ENCODE measurements around the gene RHNO1. TPM values are rescaled to one million over a fixed set of nuclear protein-coding genes. Genes with fewer than 3 reads are reported as not detected.
A peak's percentile ranks its signal among the peaks of the same experiment; 100 is the strongest.

Gene RHNO1
- total and polyA plus RNA-seq, 2 donors (not counting 1 experiment from before 2014, with no cell fraction given), result 29.7 to 33.2 TPM

GRCh38 chr12:2851931-2852330 is 25.1 kb upstream of the RHNO1 start:
- no peak overlapping the region for H2AFZ ChIP-seq (ENCODE audit: low read length)
- no peak overlapping the region for H3K4me2 ChIP-seq (ENCODE audit: extremely low read depth, insufficient read depth, low read length)
- H4K20me1 ChIP-seq (ENCODE audit: control insufficient read depth, extremely low read depth, insufficient read depth, low read length), result no peaks in the 10 kb centered on the region
- no peak overlapping the region for H3K27ac ChIP-seq (ENCODE audit: insufficient read depth, low read length)
- no peak overlapping the region for H3K4me3 ChIP-seq (replicated peaks in 1 of 4; ENCODE audit: control extremely low read depth in 1 of 4, insufficient read depth in 1 of 4, low read depth in 3 of 4, low read length in 4 of 4)
- no peaks in the 10 kb centered on the region for H3K36me3 ChIP-seq (ENCODE audit: control insufficient read depth, insufficient read depth, low read length)
- no peaks in the 10 kb centered on the region for H3K27me3 ChIP-seq (ENCODE audit: control insufficient read depth, insufficient read depth, low read length)
- DNase-seq (ENCODE audit: low read depth in 2 of 2), result no peak
- H3K79me2 ChIP-seq (ENCODE audit: control insufficient read depth, insufficient read depth, low read length), result no peaks in the 10 kb centered on the region
- TF ChIP-seq CTCF (conservative IDR thresholded peaks at IDR 0.05 in 1 of 2, IDR thresholded peaks at IDR 0.05 in 1 of 2; ENCODE audit: low read depth in 1 of 2, low read length in 2 of 2), result no peak
- no peak for TF ChIP-seq EZH2 (IDR thresholded peaks at IDR 0.05; ENCODE audit: low read length, missing control alignments)
- H3K9ac ChIP-seq (ENCODE audit: insufficient read depth, low read length), result no peak overlapping the region
- peaks cover 8% of the 10 kb centered on the region for H3K4me1 ChIP-seq (ENCODE audit: control insufficient read depth, extremely low read depth, insufficient read depth, low read length)
- no peaks in the 10 kb centered on the region for H3K9me3 ChIP-seq (ENCODE audit: control insufficient read depth, insufficient read depth, low read depth, low read length)

GRCh38 chr12:2853626-2854025 is 23.4 kb upstream of the RHNO1 start:
- no peaks in the 10 kb centered on the region for H3K27me3 ChIP-seq (ENCODE audit: control insufficient read depth, insufficient read depth, low read length)
- TF ChIP-seq CTCF (conservative IDR thresholded peaks at IDR 0.05 in 1 of 2, IDR thresholded peaks at IDR 0.05 in 1 of 2; ENCODE audit: low read depth in 1 of 2, low read length in 2 of 2) (peak; percentile 86 to 92), EZH2 (IDR thresholded peaks at IDR 0.05; ENCODE audit: low read length, missing control alignments) (no peak)
- DNase-seq (ENCODE audit: low read depth in 2 of 2), result peak; percentile 63 to 72

GRCh38 chr12:2854669-2855453 is 22.2 kb upstream of the RHNO1 start:
- Histone ChIP-seq H3K4me3 (replicated peaks in 1 of 4; ENCODE audit: control extremely low read depth in 1 of 4, insufficient read depth in 1 of 4, low read depth in 3 of 4, low read length in 4 of 4) (no peak overlapping the region), H4K20me1 (ENCODE audit: control insufficient read depth, extremely low read depth, insufficient read depth, low read length) (no peaks in the 10 kb centered on the region), H3K36me3 (ENCODE audit: control insufficient read depth, insufficient read depth, low read length) (no peaks in the 10 kb centered on the region), H3K4me2 (ENCODE audit: extremely low read depth, insufficient read depth, low read length) (no peak overlapping the region), H2AFZ (ENCODE audit: low read length) (no peak overlapping the region), H3K9me3 (ENCODE audit: control insufficient read depth, insufficient read depth, low read depth, low read length) (no peaks in the 10 kb centered on the region), H3K27me3 (ENCODE audit: control insufficient read depth, insufficient read depth, low read length) (no peaks in the 10 kb centered on the region), H3K9ac (ENCODE audit: insufficient read depth, low read length) (no peak overlapping the region), H3K79me2 (ENCODE audit: control insufficient read depth, insufficient read depth, low read length) (no peaks in the 10 kb centered on the region), H3K27ac (ENCODE audit: insufficient read depth, low read length) (no peak overlapping the region), H3K4me1 (ENCODE audit: control insufficient read depth, extremely low read depth, insufficient read depth, low read length) (peaks cover 5% of the 10 kb centered on the region)
- no peak for DNase-seq (ENCODE audit: low read depth in 2 of 2)
- TF ChIP-seq CTCF (conservative IDR thresholded peaks at IDR 0.05 in 1 of 2, IDR thresholded peaks at IDR 0.05 in 1 of 2; ENCODE audit: low read depth in 1 of 2, low read length in 2 of 2), result no peak
- no peak for TF ChIP-seq EZH2 (IDR thresholded peaks at IDR 0.05; ENCODE audit: low read length, missing control alignments)

More at GRCh38 chr12:2853626-2854025, 23.4 kb upstream of the RHNO1 start:
- no peak overlapping the region for H3K9ac ChIP-seq (ENCODE audit: insufficient read depth, low read length)
- H3K9me3 ChIP-seq (ENCODE audit: control insufficient read depth, insufficient read depth, low read depth, low read length), result no peaks in the 10 kb centered on the region
- H3K36me3 ChIP-seq (ENCODE audit: control insufficient read depth, insufficient read depth, low read length), result no peaks in the 10 kb centered on the region
- peak overlapping the region; percentile 68 for H3K4me2 ChIP-seq (ENCODE audit: extremely low read depth, insufficient read depth, low read length)
- H3K79me2 ChIP-seq (ENCODE audit: control insufficient read depth, insufficient read depth, low read length), result no peaks in the 10 kb centered on the region
- H4K20me1 ChIP-seq (ENCODE audit: control insufficient read depth, extremely low read depth, insufficient read depth, low read length), result no peaks in the 10 kb centered on the region
- H3K4me1 ChIP-seq (ENCODE audit: control insufficient read depth, extremely low read depth, insufficient read depth, low read length), result peaks cover 8% of the 10 kb centered on the region
- H2AFZ ChIP-seq (ENCODE audit: low read length), result no peak overlapping the region
- H3K27ac ChIP-seq (ENCODE audit: insufficient read depth, low read length), result no peak overlapping the region
- no peak overlapping the region for H3K4me3 ChIP-seq (replicated peaks in 1 of 4; ENCODE audit: control extremely low read depth in 1 of 4, insufficient read depth in 1 of 4, low read depth in 3 of 4, low read length in 4 of 4)
